Immature natural killer cell (primary cell): ENCODE data around the gene CYP26A1. TPM values are rescaled to one million over a fixed set of nuclear protein-coding genes. Genes with fewer than 3 reads are reported as not detected.

Source experiments
- DNase-seq, 3 donors: peaks; one replicate each; pipeline ENCODE4 v3.0.0; 2022; ENCODE audit warnings: mixed read lengths in 1 of 3
- H3K27ac Mint-ChIP-seq, 6 donors: one replicate each; pipeline ENCODE4 v1.8.0; 2020; ENCODE audit warnings: mixed read lengths in 6 of 6, mild to moderate bottlenecking in 5 of 6, inconsistent platforms in 4 of 6, moderate library complexity in 3 of 6
- H3K27me3 Mint-ChIP-seq, 3 donors: one replicate each; pipeline ENCODE4 v1.8.0; 2020 to 2021; ENCODE audit warnings: low read depth in 3 of 3, mild to moderate bottlenecking in 3 of 3, mixed read lengths in 3 of 3, moderate library complexity in 3 of 3, inconsistent platforms in 1 of 3
- H3K36me3 Mint-ChIP-seq, 3 donors: one replicate each; pipeline ENCODE4 v1.8.0; 2020; ENCODE audit warnings: mixed read lengths in 3 of 3, inconsistent platforms in 2 of 3, mild to moderate bottlenecking in 2 of 3
- H3K4me1 Mint-ChIP-seq, 2 donors: one replicate each; pipeline ENCODE4 v1.8.0; 2020; ENCODE audit warnings: inconsistent platforms in 2 of 2, mild to moderate bottlenecking in 2 of 2, mixed read lengths in 2 of 2, moderate library complexity in 1 of 2
- H3K4me3 Mint-ChIP-seq, 5 donors: one replicate each; pipeline ENCODE4 v1.8.0; 2020; ENCODE audit warnings: mild to moderate bottlenecking in 5 of 5, mixed read lengths in 5 of 5, inconsistent platforms in 3 of 5, moderate library complexity in 3 of 5
- H3K9me3 Mint-ChIP-seq, 6 donors: one replicate each; pipeline ENCODE4 v1.8.0; 2020; ENCODE audit warnings: mild to moderate bottlenecking in 6 of 6, mixed read lengths in 6 of 6, inconsistent platforms in 4 of 6, moderate library complexity in 3 of 6
- polyA plus RNA-seq, 3 donors: library from polyadenylated mRNA; unstranded; fragments of 300-500 nt; fragmentation: Illumina TruSeq; gene quantifications; one replicate each; pipeline ENCODE4 v1.2.3, GENCODE V29; 2021

CYP26A1 gene
- polyA plus RNA-seq, 3 donors from 2014 or later, result not detected

GRCh38 chr10:93125966-93126365, 52.3 kb downstream of the CYP26A1 start:
- Mint-ChIP-seq H3K27ac (no peak overlapping the region), H3K27me3 (peaks cover 2 to 10% (median 7%) of the 10 kb centered on the region in 3 donors), H3K9me3 (peaks cover 6 to 29% (median 14%) of the 10 kb centered on the region in 6 donors), H3K4me3 (no peak overlapping the region), H3K4me1 (no peaks in the 10 kb centered on the region), H3K36me3 (peaks cover 6 to 8% (median 8%) of the 10 kb centered on the region in 3 donors)
- no peak for DNase-seq

DNA sequence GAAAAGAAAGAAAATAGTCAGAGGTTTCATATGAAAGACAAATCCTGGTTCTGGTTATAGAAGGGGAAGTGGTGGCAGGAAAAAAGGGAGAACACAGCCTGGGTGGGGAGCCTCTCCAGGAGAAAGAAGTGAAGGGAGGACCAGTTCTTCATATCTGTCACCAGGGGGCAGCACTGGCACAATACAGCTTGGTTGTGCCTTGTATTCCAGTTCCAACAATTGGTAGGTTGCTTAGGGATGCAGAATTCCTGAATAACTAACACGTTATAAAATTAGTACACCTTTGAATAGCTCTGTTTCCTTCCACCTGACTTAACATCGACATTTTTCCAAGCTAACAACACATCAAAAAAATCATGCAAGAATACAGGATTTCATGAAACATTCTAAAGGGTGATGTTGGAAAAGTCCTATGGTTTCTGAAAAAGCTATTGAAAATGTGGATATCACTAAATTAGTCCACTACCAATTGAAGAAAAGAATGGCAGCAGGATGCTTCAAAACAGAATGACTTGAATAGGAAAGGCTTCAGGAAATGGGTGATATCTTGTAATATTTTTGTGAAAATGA, 52.9 kb downstream of the CYP26A1 start:
- no peaks in the 10 kb centered on the region for H3K4me1 Mint-ChIP-seq
- no peak for DNase-seq
- H3K4me3 Mint-ChIP-seq, result no peak overlapping the region
- H3K9me3 Mint-ChIP-seq, result peaks cover 6 to 29% (median 14%) of the 10 kb centered on the region in 6 donors
- H3K27me3 Mint-ChIP-seq, result peaks cover 2 to 10% (median 7%) of the 10 kb centered on the region in 3 donors
- peaks cover 6 to 8% (median 8%) of the 10 kb centered on the region in 3 donors for H3K36me3 Mint-ChIP-seq
- H3K27ac Mint-ChIP-seq, result no peak overlapping the region

Other genes with a start within 250 kb of the CYP26A1 start
- gene EXOC6, start 225.4 kb upstream of the CYP26A1 start, polyA plus RNA-seq, result 10 to 100 TPM in 1 of 3 donors, 1 to 10 TPM in 2; 6.4 to 13.1 (median 8.7) TPM
- gene CYP26C1, start 13.1 kb upstream of the CYP26A1 start, polyA plus RNA-seq, result 1 to 10 TPM in 1 of 3 donors, under 1 TPM in 1, not detected in 1; 0.12 to 1.3 TPM